ENCODE data around the gene MAST4.

The MAST4 gene

GRCh38 chr5:67205981-67206380 lies 609.8 kb downstream of the MAST4 start:
- H4K20me1 ChIP-seq (ENCODE audit: insufficient read depth, low read length): no peaks in the 10 kb centered on the region
- H3K9me3 ChIP-seq (replicated peaks; ENCODE audit: insufficient read depth, low read length): no peaks in the 10 kb centered on the region
- H3K27me3 ChIP-seq (replicated peaks; ENCODE audit: insufficient read depth, low read length): peaks cover 5% of the 10 kb centered on the region; the same call in 1 of the 2 replicates
- peak overlapping the region; percentile 30; the same call in 1 of the 2 replicates for H3K4me2 ChIP-seq (ENCODE audit: low read depth, low read length)
- H3K4me1 ChIP-seq (ENCODE audit: low read length): peaks cover 16% of the 10 kb centered on the region
- H3K36me3 ChIP-seq (replicated peaks; ENCODE audit: insufficient read depth, low read length): no peaks in the 10 kb centered on the region
- no peak overlapping the region for H3K9ac ChIP-seq (ENCODE audit: low read length)
- H2AFZ ChIP-seq (ENCODE audit: low read length): no peak overlapping the region
- H3K9me2 ChIP-seq (replicated peaks; ENCODE audit: insufficient read depth, low read length): no peaks in the 10 kb centered on the region
- peaks cover 8% of the 10 kb centered on the region for H3F3A ChIP-seq (ENCODE audit: insufficient read depth, low read length)
- no peak overlapping the region for H3K4me3 ChIP-seq (ENCODE audit: low read length)
- DNase-seq: no peak
- no peaks in the 10 kb centered on the region for H3K79me2 ChIP-seq (ENCODE audit: low read length)
- TF ChIP-seq CTCF (IDR thresholded peaks at IDR 0.05; ENCODE audit: low read length): no peak
- no peak for TF ChIP-seq EZH2 (optimal IDR thresholded peaks at IDR 0.05; ENCODE audit: low read depth, low read length)
- TF ChIP-seq EZH2phosphoT487 (IDR thresholded peaks at IDR 0.05; ENCODE audit: low read length): no peak
- no peak overlapping the region for H3K27ac ChIP-seq (ENCODE audit: low read length)

GRCh38 chr5:67206461-67206860 lies 610.3 kb downstream of the MAST4 start:
- Histone ChIP-seq H4K20me1 (ENCODE audit: insufficient read depth, low read length) (no peaks in the 10 kb centered on the region), H3K4me1 (ENCODE audit: low read length) (peaks cover 16% of the 10 kb centered on the region), H3K4me2 (ENCODE audit: low read depth, low read length) (peak overlapping the region; percentile 30; the same call in 1 of the 2 replicates), H3K9me3 (replicated peaks; ENCODE audit: insufficient read depth, low read length) (no peaks in the 10 kb centered on the region), H3K27me3 (replicated peaks; ENCODE audit: insufficient read depth, low read length) (peaks cover 5% of the 10 kb centered on the region; the same call in 1 of the 2 replicates), H3K9me2 (replicated peaks; ENCODE audit: insufficient read depth, low read length) (no peaks in the 10 kb centered on the region), H3K79me2 (ENCODE audit: low read length) (no peaks in the 10 kb centered on the region), H3F3A (ENCODE audit: insufficient read depth, low read length) (peaks cover 8% of the 10 kb centered on the region), H3K4me3 (ENCODE audit: low read length) (no peak overlapping the region), H2AFZ (ENCODE audit: low read length) (no peak overlapping the region), H3K27ac (ENCODE audit: low read length) (no peak overlapping the region; the same call in 1 of the 2 replicates), H3K36me3 (replicated peaks; ENCODE audit: insufficient read depth, low read length) (no peaks in the 10 kb centered on the region), H3K9ac (ENCODE audit: low read length) (no peak overlapping the region)
- TF ChIP-seq CTCF (IDR thresholded peaks at IDR 0.05; ENCODE audit: low read length): no peak
- DNase-seq: no peak

GRCh38 chr5:67206929-67207328 lies 610.7 kb downstream of the MAST4 start:
- DNase-seq: peak; percentile 95
- no peaks in the 10 kb centered on the region for H3K9me2 ChIP-seq (replicated peaks; ENCODE audit: insufficient read depth, low read length)
- H3F3A ChIP-seq (ENCODE audit: insufficient read depth, low read length): peaks cover 8% of the 10 kb centered on the region
- no peak overlapping the region for H3K4me3 ChIP-seq (ENCODE audit: low read length)
- TF ChIP-seq EZH2 (optimal IDR thresholded peaks at IDR 0.05; ENCODE audit: low read depth, low read length) (no peak), CTCF (IDR thresholded peaks at IDR 0.05; ENCODE audit: low read length) (no peak), EZH2phosphoT487 (IDR thresholded peaks at IDR 0.05; ENCODE audit: low read length) (no peak)
- no peak overlapping the region; the same call in 1 of the 2 replicates for H3K27ac ChIP-seq (ENCODE audit: low read length)
- H3K4me2 ChIP-seq (ENCODE audit: low read depth, low read length): peak overlapping the region; percentile 30; the same call in 1 of the 2 replicates
- H3K9ac ChIP-seq (ENCODE audit: low read length): no peak overlapping the region
- no peaks in the 10 kb centered on the region for H3K9me3 ChIP-seq (replicated peaks; ENCODE audit: insufficient read depth, low read length)
- H3K36me3 ChIP-seq (replicated peaks; ENCODE audit: insufficient read depth, low read length): no peaks in the 10 kb centered on the region
- peaks cover 5% of the 10 kb centered on the region; the same call in 1 of the 2 replicates for H3K27me3 ChIP-seq (replicated peaks; ENCODE audit: insufficient read depth, low read length)
- H4K20me1 ChIP-seq (ENCODE audit: insufficient read depth, low read length): no peaks in the 10 kb centered on the region
- H3K4me1 ChIP-seq (ENCODE audit: low read length): peaks cover 16% of the 10 kb centered on the region
- no peak overlapping the region for H2AFZ ChIP-seq (ENCODE audit: low read length)
- no peaks in the 10 kb centered on the region for H3K79me2 ChIP-seq (ENCODE audit: low read length)

All from MM.1S (cell line).